NCI-H1930 (cell line): ENCODE data around the gene PYGB.
A peak's percentile ranks its signal among the peaks of the same experiment; 100 is the strongest.

Source experiments
- DNase-seq, 2 experiments: peaks; one replicate each; lab custom pipeline; 2025; lab: John Stamatoyannopoulos, UW

Gene PYGB

DNA sequence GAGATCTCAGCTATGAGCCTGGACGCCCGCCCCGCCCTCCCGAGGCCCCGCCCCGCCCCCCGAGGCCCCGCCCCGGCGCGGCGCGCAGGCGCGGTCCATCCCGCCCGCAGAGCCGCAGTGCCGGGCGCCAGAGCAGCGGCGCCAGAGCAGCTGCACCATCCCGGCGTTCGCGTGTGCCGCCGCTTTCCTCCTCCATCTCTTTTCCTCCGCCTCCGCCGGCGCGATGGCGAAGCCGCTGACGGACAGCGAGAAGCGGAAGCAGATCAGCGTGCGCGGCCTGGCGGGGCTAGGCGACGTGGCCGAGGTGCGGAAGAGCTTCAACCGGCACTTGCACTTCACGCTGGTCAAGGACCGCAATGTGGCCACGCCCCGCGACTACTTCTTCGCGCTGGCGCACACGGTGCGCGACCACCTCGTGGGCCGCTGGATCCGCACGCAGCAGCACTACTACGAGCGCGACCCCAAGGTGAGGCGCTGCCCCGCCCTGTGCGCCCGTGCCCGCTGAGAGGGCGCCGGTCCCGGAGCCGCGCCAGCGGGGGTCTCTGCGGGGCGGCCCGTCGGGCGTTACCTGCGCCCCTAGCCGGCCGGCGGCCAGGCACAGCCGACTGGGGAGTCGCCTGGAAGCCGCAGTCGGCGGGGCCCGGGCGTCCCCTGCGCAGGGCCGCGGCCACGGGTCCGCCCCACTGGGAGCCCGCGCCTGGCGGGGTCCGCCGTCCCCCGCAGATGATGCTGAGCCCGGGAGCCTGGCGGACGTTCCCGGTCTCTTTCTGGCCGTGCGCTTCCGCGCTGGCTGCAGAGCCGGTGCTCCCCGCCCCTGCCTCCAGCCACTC is at the start of gene PYGB:
Gene PYGB, plus strand, starts transcription at position 130 of the 830 bp plus-strand sequence. Its CDS starts 94 bp downstream, at position 224.
- peak; percentile 71 to 80 for DNase-seq

DNA sequence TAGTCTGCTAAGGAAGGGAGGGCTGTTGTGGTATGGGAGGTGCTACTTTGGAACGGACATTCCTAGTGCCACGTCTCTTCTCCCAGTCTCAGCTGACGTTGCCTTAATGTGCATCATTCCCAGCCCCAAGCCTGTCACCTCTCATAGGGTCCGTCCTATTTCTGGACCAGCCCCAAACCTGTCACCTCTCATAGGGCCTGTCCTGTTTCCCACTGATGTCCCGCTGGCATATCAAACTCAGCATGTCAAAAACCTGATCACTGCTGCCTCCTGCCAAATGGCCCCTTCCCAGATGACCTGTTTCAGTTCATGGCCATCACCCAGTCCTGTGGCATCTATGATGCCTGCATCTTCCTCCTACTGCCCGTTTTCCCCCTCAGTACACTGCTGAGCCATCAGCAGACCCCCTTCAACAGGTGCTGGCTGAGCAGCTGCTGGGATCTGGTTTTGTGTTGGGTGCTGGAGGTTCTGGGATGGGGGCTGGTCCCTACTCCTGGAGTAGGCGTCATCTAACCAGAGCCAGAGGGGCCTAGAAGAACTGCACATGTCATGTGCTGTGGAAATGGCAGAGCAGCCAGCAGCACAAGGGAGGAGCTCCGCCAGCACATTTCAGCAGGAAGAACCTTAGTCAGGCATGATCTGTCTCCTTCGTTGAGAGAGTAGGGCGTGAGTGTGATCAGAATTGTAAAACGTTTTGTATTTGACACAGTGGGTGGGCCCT is 49.1 kb upstream of the PYGB start:
- DNase-seq, result no peak

DNA sequence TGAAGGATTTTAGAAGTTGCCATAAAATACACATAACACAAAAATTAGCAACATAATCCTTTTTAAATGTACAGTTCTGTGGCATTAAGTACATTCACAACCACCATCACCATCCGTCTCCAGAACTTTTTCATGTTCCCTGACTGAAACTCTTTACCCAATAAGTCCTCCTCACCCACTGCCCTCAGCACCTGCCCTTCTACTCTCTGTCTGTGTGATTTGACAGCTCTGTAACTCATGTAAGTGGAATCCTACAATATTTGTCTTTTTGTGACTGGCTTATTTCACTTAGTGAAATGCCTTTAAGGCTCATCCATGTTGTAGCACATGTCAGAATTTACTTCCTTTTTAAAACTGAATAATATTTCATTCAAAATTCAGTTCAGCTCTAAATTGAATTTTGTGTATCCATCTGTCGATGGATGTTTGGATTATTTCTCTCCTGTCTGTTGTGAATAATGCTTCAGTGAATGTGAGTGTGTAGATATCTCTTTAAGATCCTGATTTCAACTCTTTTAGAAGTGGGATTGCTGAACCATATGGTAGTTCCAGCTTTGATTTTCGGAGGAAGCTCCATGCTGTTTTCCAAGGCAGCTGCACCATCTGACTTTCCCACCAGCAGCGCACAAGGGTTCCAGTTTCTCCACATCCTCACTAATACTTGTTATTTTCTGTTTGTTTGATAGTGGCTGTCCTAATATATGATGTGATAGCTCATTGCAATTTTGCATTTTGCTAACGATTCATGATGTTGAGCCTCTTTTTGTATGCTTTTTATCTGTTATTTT is 48.2 kb upstream of the PYGB start:
- DNase-seq, result no peak

DNA sequence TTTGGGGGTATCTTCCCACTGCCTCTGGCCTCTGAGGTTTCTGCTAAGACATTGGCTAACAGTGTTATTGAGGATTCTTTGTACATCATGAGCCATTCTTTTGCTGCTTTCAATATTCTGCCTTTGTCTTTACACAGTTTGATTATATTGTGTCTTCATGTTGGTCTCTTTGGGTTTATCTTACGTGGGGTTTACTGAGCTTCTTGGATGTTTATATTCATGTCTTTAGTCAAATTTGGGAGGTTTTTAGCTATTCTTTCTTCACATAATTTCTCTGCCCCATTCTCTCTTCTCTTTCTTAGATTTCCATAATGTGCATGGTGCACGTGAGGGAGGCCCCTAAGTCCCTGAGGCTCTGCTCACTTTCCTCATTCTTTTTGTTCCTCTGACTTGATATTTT is 44.8 kb upstream of the PYGB start:
- no peak for DNase-seq

GRCh38 chr20:25203871-25204320 is 44.0 kb upstream of the PYGB start:
- no peak for DNase-seq

DNA sequence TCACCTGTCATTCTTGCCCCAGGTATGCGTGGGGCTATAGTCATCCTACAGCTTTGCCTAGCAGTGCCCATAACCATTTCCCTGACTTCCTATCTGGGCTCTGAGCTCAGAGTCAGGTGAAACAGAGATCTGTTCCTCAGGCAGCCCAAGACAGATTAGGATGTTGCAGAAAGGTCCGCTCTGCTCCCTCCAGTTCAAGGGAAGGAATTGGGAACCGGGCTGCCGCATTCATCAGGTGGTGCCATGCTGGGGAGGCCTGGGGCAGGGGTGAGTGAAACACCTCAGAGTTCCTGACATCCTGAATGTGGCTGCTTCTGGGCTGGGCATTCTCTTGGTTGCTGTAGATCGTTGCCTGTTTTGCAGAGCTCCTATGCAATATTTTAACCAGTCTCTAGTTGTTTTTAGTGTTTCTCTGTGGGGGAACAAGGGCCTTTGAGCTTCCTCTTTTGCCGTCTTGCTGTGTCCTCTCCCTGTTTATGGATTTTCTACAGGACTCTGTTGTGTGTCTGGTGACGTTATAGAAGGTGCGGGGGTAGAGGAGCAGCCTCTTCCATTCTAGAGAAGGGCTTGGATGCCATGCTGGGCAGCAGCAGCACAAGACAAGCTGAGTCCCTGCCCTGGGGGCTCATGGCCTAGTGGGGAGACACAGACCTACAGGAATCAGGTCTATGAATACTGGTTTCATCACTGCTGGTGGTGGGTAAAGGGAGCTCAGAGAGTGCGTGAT is 43.2 kb upstream of the PYGB start:
- no peak for DNase-seq

GRCh38 chr20:25205277-25206062 is 42.4 kb upstream of the PYGB start:
- no peak for DNase-seq

DNA sequence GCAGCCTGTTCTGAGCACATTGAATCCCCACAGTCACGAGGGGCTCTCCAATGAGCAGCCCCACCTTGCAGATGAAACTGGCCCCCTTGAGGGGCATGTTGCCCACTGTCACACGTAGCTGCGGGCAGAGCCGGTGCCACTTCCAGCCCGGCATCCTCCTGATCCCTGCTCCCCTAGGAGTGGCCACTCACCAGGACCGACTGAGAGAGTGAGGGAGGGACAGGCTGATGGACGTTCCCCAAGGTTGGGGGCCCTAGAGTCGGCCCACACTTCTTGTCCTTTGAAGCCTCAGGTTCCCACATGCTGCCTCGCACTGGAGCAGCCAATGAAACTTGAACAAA is 41.9 kb upstream of the PYGB start:
- no peak for DNase-seq

DNA sequence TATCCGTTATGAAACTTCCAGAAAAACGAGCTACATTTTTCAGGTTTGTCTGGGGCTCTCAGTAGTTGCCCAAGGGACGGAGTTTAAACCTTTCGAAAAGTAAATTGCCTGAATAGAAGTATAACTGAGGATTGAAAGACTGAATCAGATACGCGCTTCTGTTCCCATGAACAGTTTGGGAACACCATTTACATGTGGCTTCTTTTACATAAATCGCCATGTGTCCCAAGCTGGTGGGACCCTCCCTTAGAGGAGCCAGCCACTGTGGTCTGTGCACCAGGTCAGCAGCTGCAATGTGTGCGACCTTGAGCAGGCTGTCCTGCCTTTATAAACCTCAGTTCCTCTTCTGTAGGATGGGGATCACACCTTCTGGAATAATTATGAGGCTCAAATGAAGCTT is 41.3 kb upstream of the PYGB start:
- no peak for DNase-seq

DNA sequence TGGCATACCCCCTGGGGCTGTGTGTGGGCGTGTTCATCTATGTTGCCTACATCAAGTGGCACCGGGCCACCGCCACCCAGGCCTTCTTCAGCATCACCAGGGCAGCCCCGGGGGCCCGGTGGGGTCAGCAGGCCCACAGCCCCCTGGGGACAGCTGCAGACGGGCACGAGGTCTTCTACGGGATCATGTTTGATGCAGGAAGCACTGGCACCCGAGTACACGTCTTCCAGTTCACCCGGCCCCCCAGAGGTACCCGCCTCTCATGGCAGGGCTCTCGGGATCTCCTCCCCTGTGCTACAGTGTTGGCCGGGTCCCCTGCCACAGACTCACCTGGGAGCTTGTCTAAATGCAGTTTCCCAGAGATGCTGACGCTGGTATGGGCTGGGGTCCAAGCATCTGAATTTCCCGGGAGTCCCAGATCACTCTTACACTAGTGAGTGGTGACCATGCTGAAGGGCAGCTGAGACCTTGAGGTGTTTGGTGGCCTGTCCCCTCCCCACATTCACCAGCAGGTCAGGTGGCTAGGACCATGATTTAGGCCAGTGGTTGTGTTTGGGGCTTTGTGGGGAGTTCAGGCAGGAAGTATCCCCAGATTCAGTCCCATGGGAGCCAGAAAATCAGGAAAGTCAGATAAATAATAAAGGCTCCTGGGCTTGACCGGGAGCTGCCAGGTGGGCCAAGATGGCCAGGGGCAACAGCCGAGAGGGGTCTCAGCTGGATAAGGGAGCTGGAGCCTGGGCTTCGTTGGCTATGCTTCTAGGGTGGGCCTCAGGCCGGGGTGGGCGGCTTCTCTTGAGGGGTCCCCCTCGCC is 40.5 kb upstream of the PYGB start:
- no peak for DNase-seq

GRCh38 chr20:25207960-25208534 is 39.8 kb upstream of the PYGB start:
- DNase-seq, result no peak

GRCh38 chr20:25209400-25209799 is 38.5 kb upstream of the PYGB start:
- no peak for DNase-seq

- DNase-seq, result no peak
Observed at GRCh38 chr20:25209911-25210310, 38.0 kb upstream of the PYGB start.

- DNase-seq, result no peak
Observed at GRCh38 chr20:25211273-25211672, 36.6 kb upstream of the PYGB start.

DNA sequence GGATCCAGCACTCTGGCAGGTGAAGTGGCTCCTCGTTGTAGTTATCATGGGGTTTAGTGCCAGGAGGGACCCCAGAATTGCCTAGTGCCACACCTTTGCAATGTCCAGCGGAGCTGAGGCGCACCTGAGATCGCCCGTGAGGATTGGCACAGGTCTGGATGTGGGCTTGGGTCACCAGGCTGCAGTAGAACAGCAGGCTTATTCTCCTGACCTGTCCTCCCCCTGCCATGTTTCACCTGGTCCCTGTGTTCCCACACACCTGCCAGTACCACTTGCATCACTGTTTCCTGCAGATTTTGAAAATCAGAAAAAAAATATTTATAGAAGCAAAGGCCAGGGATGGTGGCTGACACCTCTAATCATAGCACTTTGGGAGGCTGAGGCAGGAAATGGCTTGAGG is 35.6 kb upstream of the PYGB start:
- DNase-seq, result no peak

DNA sequence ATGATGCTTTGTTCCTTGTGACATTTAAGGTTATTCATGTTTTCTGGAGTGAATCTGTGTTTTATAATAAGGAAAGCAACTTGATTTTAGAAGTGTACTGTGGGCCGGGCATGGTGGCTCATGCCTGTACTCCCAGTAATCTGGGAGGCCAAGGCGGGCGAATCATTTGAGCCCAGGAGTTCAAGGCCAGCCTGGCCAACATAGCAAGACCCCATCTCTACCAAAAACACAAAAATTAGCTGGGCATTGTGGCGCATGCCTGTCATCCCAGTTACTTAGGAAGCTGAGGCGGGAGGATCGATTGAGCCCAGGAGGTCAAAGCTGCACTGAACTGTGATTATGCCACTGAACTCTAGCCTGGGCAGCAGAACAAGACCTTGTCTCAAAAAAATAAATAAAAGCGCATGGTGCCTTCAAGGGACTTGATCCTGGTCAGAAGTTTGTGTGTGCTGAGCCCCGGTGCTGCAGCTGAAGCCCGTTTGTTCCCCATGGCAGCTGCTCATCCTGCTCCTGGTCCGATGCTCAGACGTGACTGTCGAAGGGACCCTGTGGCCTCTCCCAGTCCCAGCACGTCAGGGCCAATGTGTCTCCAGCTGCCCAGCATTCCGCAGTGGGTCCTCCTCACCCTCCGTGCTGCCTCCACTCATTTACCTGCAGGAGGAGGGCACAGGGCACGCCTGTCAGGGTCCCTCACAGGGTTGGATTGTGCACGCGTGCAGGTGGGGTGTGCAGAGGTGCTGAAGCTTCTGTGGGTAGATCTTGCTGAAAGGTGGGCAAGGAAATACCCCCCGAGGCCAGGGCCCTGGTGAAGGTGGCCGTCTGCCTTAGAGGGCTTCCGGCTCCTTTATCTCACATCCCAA is 34.1 kb upstream of the PYGB start:
- no peak for DNase-seq

DNA sequence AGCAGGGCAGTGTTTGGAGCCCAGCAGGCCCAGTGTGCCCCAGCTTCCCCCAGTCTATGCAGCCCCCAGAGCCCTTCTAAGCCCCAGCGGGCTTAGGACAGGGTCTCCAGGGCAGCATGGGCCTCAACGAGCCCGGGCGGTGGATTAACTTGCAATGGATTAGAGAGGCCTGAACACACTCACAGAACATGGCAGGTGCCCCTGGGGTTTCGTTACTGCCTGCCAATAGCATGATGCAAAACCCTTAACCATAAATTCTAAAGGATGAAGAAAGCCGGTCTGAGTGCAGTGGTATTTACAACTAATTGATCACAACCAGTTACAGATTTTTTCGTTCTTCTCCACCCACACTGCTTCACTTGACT is 33.5 kb upstream of the PYGB start:
- DNase-seq, result no peak

GRCh38 chr20:25214819-25215218 is 33.1 kb upstream of the PYGB start:
- DNase-seq, result no peak

- DNase-seq, result no peak
Observed at GRCh38 chr20:25215521-25215920, 32.4 kb upstream of the PYGB start.
